HCT116 (cell line): ENCODE results near the gene SIRPA.

ENCODE experiments used
- CTCF ChIP-seq, 3 experiments: fragments of 200-600 bp in 1 of 3; sonication (generic) in 1 of 3; IDR thresholded peaks in 2 of 3; conservative IDR thresholded peaks in 1 of 3; 2 replicates each; pipeline ENCODE4 v1.5.1; 2012 to 2017; ENCODE audit warnings: low read depth in 2 of 3, low read length in 2 of 3, antibody characterized with exemption in 1 of 3, borderline replicate concordance in 1 of 3, control low read depth in 1 of 3, mild to moderate bottlenecking in 1 of 3, mixed read lengths in 1 of 3, mixed run types in 1 of 3, moderate library complexity in 1 of 3; ENCODE audit not compliant: insufficient read depth in 1 of 3
- EZH2phosphoT487 ChIP-seq: fragments of 200-600 bp; IDR thresholded peaks from 2 replicates; pipeline ENCODE4 v1.6.1; 2018; ENCODE audit warnings: antibody characterized with exemption, borderline replicate concordance
- REST ChIP-seq: IDR thresholded peaks from 2 replicates; pipeline ENCODE4 v1.6.1; 2012; ENCODE audit warnings: low read depth

- TF ChIP-seq EZH2phosphoT487, result no peak
- no peak for TF ChIP-seq CTCF (IDR thresholded peaks at IDR 0.05 in 2 of 3, conservative IDR thresholded peaks at IDR 0.05 in 1 of 3; ENCODE audit: borderline replicate concordance in 1 of 3, insufficient read depth in 1 of 3, low read depth in 2 of 3, low read length in 2 of 3)
- no peak for TF ChIP-seq REST
Measured at GRCh38 chr20:1871807-1872458, 23.3 kb upstream of the SIRPA start.
